Stimulated activated CD4-positive, alpha-beta T cell treated with anti-CD3 and anti-CD28 coated beads, Interleukin-2, amount 100 ng/mL, for 24 hours (primary cell): Measurements from ENCODE around the gene TCF15.
"Not testable (repeated sequence)": the region's sequence is repeated elsewhere in the genome, so short reads cannot be mapped to it uniquely, and the experiment has no call there.

Experiments used
- DNase-seq, 2 donors: peaks; one replicate each; pipeline ENCODE4 v3.0.0-alpha.2; 2020

TCF15 gene

GRCh38 chr20:642013-642397 lies 31.9 kb upstream of the TCF15 start:
- DNase-seq: not testable (repeated sequence)

- DNase-seq: no peak
These were observed 31.4 kb upstream of the TCF15 start for GRCh38 chr20:641516-641875.

- DNase-seq: no peak
These were observed 30.8 kb upstream of the TCF15 start for GRCh38 chr20:640674-641515.

- DNase-seq: no peak
These were observed 28.5 kb upstream of the TCF15 start for GRCh38 chr20:638579-638978.

- DNase-seq: no peak
These were observed 27.4 kb upstream of the TCF15 start for GRCh38 chr20:637559-637958.

DNA sequence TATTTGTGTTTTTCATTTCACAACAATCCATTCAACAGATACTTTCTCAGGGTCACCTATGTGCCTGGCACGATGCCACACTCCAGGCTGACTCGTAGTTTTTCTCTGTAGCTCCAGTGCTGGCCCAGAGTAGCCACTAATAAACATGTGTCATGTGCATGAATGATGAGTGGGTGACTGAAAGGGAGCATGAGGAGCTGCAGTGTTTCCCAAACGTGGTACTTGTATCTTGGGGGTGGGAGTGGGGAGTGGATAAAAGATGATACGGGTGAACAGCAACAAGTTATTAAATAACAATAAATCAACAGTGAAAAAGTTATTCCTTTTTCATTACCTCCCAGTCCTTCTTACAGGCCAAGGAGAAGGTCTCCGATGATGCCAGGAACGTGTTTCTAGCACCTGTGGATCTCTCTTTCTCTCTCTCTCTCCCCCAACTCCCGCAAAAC lies 25.8 kb upstream of the TCF15 start:
- DNase-seq: no peak

DNA sequence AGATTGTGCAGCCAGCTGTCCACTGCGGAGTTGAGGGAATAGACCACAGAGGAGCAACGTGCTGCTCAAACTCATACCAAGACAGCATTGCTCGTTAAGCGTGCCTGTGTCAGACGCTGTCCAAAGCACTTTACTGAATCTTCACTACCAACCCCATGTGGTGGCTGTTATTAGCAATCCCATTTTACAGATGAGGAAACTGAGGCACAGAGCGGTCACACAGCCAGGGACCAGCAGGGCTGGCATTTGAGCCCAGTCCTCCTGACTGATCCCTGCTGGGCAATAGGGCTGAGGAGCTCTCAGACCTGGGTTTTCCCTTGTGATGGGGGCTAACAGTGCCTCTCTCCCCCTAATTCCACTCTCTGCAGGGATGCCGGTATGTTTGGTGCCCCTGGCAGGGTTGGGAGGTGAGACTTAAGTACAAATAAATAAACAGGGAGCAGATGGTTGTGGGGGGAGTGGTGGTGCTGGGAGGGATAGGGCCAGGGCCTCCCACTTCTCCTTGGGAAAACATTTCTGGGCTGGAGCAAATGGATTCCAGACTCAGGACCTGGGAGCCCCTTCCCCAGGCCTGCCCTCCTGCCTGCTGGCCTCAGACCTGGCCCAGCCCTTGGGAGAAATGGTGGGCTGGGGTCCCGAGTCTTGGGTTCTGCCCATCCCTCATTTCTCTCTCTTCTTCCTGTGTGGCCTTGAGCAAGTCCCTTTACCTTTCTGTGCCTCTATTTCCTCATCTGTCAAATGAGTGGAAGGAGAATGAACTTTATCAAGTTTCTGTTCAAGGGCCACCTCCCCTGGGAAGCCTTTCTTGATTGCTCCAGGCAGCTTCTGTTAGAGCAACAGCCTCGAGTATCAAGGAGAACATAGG lies 25.2 kb upstream of the TCF15 start:
- DNase-seq: no peak

DNA sequence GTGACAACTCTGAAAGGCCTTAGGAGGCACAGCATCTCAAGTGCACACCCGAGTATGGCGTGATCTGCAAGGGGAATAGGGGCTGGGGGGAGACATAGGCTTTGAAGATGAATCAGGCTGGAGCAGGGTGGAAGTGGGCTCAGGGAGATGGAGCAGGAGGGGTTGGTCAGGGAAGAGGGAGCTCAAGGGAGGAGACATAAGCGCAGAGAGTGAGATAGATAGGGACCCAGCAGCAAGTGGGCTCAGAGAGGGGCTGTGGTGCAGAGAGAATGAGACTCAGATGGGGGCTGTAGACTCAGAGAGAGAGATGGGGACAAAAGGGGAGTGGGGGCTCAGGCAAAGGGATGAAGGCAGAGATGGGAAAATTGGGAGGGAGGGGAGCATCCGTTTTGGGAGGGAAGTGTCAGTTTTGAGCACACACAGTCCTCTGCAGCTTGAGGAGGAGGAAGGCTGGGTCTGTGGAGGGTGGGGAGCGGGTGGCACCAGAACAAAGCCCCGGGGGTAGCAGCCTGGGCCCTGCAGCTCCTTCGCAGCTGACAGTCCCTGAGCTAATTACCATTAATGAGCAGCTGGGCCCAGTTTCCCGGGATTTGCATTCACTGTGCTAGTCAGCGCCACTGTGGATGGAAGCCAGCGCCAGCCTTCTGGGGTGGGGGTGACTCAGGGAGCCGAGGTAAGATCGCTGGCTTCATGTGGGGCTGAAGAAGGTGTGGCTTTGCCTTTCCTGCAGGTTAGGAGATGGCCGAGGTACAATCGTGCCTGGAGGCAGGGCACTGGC lies 24.2 kb upstream of the TCF15 start:
- DNase-seq: no peak

GRCh38 chr20:631101-631500 lies 21.0 kb upstream of the TCF15 start:
- no peak for DNase-seq

DNA sequence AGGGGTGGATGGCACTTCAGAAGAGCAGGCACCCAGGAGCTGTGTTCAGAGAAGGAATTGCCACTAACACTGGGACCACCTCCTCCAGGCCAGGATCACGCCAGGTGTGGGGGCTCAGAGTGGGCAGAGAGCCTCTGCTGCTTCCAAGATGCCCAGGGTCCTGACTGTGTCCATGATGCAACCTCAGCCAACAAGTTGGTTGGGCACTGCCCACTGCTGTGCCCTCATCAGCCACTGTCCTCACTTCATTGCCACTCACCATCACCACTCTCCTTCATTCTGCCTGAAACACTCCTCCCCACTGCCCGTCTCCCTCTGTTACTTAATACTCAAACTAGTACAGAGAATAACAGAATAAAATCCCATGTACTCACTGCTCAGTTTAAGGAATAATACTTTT lies 16.5 kb upstream of the TCF15 start:
- no peak for DNase-seq

DNA sequence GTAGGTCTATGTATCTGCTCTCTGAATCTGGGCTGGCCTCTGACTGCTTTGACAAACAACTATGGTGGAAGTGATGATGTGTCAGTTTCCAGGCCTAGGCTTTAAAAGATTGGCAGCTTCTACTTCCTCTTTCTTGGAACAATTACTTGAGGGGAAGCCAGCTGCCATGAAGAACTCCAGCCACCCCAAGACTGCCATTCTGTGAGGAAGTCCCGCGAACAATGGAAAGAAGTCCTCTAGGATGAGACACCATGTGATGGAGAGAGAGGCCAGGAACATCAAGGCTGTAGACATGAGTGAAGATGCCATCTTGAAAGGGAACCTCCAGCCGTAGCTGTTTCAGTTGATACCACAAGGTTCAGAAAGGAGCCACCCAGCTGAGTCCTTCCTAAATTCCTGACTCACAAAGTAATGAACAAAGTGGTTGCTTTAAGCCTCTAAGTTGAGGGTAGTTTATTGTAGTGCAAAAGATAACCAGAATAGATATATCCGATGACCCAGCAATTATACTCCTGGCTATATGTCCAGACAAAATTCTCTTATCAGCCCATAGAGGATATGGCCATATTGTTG lies 15.3 kb upstream of the TCF15 start:
- DNase-seq: no peak

- no peak for DNase-seq
These were observed 13.6 kb upstream of the TCF15 start for GRCh38 chr20:623704-624103.

- DNase-seq: no peak
These were observed 12.9 kb upstream of the TCF15 start for GRCh38 chr20:623021-623420.

DNA sequence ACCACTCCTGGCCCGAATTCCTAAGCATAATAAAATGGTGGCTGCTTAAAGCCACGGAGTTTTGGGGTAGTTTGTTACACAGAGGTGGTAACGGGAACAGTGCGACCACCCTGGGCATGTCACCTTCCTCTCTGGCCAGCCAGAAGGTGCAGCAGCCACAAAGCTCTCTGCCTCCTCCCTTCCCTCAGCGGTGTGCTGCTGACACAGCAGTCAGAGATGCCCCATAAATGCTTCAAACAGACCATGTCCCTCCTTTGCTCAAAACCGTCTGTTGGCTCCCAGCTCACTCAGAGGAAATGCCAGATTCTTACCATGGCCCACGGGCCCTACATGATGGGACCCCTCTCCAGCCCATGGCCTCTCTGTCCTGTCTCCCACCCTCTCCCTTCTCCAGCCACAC lies 12.1 kb upstream of the TCF15 start:
- DNase-seq: no peak

DNA sequence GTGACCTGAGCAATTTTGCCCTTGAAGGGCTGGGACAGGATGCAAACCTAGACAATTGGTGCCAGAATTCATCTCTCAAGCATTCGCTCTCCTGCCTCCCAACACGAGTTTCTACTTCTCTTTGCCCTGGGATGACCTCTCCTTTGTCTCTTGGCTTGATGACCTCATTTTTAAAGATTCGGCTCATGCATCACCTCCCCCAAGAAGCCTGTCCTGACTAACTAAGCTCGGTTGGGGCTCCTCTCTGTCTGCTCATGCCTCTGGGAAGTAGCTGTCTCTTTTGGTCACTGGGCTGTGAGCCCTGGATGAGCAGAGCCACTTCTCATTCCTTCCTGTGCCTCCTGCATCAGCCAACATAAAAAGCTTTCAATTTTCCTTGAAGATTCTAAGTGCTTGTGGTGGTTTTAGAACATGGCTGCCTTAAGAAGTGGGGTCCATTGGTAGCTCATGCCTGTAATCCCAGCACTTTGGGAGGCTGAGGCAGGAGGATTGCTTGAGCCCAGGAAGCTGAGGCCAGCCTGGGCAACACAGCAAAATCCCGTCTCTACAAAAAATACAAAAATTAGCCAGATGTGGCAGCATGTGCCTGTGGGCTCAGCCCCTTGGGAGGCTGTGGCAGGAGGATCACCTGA lies 11.1 kb upstream of the TCF15 start:
- DNase-seq: no peak

DNA sequence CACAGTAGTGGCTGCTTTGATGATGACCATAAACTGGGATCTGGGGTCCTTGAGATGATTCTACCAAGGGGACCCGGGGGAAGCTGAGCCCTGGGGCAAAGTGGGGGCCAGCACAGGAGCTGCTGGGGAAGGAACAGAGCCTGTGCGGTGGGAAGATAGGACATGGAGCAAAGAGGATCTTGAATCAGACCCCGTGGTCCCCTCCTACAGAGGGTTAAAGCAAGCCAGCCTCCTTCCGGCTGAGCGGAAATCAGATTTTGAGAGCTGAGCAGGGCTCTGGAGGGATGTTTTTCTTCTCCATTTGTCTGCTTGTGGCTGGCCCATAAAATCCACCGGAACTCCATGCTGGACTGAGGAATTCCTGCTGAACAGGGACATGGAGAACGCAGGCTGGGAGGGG lies 10.1 kb upstream of the TCF15 start:
- DNase-seq: no peak

GRCh38 chr20:618980-619379 lies 8.9 kb upstream of the TCF15 start:
- DNase-seq: no peak

GRCh38 chr20:617934-618690 lies 8.0 kb upstream of the TCF15 start:
- DNase-seq: no peak

- DNase-seq: no peak
These were observed 5.4 kb upstream of the TCF15 start for GRCh38 chr20:615514-615913.

- DNase-seq: no peak
These were observed 1.7 kb upstream of the TCF15 start for GRCh38 chr20:611843-612185.

DNA sequence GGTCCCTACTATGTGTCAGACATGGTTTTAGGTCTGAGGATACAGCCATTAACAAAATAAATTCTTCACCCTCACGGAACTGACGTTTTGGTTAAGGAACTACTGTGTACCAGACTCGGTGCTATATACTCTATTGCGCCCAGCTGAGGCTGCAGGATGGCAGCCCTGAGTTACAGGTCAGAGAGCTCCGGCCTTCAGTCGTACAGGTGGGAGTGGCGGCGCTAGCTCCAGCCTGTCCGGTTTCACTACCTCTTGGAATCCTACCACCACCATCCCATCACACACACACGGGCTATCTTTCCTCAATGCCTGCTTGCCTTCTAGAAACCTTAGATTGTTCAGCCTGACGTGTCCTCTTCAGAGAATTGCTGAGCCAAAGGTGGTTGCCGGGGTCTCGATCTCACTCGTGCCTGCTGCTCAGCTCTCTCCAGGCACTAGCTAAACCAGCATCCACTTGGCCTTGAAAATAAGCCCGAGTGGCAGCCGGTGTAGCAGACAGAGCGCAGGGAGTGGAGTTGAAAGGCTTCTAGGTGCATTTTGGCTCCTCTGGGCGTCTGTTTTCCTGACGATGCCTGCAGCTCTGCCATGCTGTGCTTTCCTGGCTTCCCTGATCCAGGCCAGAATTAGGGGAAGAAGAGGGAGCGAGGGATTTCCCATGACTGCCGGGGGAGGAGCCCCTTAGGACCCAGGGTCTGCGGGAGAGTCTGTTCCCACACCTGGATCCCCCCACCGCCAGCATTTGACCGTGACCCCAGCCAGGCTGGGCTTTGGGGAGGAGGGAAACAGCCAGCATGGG lies 1.1 kb upstream of the TCF15 start:
- no peak for DNase-seq
